GM19395 (cell line): ENCODE data around the gene PLXNB1.
"Not testable (repeated sequence)": the region's sequence is repeated elsewhere in the genome, so short reads cannot be mapped to it uniquely, and the experiment has no call there.

Source experiments
- ATAC-seq: cut with Tn5 transposase; IDR thresholded peaks from one replicate; pipeline ENCODE4 v1.9.1; 2021; ENCODE audit warnings: mild to moderate bottlenecking, moderate library complexity; ENCODE audit not compliant: unreplicated experiment

PLXNB1 gene

GRCh38 chr3:48405971-48406370, 23.9 kb downstream of the PLXNB1 start:
- no peak for ATAC-seq

GRCh38 chr3:48405343-48405881, 24.5 kb downstream of the PLXNB1 start:
- ATAC-seq, result no peak

DNA sequence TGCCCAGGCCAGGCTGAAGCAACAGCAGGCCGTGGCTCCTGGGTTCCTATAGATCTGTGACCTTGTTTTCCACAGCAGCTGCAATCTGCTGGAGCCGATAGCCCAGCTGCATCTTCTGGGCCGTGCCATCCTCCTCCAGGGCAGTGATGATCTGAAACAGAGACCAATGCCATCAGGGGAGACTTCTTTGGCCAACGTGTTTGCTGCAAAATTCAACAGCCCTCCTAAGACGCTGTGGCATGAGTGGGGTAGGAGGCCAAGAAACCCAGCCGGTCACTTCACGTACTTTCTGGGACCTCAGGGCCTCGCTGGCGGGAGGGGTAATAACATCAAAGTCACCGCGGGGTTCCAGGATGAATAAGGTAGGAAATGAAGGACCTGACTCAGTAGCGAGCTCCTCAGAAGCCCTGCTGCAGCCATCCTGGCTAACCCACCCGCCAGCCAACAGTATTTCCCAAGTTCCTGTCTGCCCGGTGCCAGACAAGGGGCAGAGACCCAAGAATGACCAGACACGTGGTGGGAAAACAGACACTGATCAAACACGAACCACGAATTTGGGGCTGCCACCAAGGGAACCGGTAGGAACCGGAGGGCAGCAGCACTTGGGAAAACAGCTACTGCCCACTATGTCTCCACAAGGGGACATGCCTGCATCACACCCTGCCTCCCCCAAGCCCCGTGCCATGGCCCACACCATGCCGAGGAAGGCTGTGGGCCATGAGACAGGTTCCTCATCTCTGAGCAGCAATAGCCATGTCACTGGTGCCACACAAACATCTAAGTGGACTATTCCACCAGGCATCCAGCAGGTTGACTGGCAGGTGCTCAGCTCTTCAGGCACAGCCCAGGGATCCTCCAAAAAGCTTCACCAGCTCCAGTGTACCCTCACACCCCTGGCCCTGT, 25.2 kb downstream of the PLXNB1 start:
- ATAC-seq, result no peak

DNA sequence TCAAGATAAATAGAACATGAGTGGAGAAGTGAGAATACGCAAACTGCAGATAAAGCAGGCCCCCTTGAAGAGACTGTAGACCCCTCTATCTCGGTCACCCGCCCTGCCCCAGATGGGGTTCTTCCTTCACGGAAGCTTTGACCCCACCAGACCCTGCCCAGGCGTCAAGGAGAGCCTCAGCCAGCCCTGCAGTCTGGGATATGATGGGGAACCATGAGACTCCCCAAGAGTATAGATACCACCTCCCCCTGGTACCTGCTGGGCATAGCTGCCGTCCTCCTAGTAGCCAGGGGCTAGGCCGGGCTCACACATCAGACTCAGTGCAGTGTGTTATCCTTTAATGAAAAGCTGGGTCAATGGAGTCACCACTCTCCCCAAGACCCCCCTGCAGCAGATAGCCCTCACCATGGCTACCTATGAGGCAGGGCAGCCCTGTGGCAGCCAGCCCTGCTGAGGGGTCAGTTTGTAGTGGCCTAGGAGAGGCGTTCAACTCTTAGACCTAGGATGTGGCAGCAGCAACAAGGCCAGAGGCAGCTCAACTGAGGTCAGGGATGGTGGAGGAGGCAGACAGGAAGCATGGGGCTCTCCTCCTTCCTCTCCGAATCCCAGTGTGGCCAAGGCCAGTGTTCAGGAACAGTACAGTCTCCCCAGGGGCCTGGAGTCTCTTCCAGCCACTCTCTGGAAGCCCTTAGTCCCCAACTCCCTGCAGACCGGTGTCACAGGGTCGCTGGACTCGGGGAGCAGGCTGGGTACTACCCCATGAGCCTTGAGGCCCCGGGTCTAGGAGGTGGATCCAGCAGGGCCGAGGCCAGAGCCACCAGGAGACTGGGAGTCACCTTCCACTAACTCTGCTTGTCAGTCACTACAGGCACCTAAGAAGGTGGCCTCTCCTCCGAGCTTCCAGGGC, 26.1 kb downstream of the PLXNB1 start:
- no peak for ATAC-seq

- no peak for ATAC-seq
Observed at GRCh38 chr3:48402907-48403306, 27.0 kb downstream of the PLXNB1 start.

GRCh38 chr3:48402281-48402732, 27.6 kb downstream of the PLXNB1 start:
- ATAC-seq, result no peak

DNA sequence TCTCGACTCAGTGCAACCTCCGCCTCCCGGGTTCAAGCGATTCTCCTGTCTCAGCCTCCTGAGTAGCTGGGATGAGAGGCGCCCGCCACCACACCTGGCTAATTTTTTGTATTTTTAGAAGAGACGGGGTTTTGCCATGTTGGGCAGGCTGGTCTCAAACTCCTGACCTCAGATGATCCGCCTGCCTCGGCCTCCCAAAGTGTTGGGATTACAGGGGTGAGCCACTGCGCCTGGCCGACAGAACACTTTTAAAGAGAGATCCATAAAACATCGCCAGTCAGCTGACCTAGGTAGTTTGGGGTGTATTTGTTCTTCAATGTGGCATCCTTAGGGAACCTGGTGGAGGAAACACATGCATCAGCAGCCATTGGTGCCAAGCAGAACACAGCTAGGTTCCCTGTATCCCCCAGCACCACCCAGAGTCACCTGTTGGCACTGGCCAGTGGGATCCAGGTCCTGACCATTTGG, 28.4 kb downstream of the PLXNB1 start:
- not testable (repeated sequence) for ATAC-seq

- ATAC-seq, result no peak
Observed at GRCh38 chr3:48400824-48401433, 29.0 kb downstream of the PLXNB1 start.

DNA sequence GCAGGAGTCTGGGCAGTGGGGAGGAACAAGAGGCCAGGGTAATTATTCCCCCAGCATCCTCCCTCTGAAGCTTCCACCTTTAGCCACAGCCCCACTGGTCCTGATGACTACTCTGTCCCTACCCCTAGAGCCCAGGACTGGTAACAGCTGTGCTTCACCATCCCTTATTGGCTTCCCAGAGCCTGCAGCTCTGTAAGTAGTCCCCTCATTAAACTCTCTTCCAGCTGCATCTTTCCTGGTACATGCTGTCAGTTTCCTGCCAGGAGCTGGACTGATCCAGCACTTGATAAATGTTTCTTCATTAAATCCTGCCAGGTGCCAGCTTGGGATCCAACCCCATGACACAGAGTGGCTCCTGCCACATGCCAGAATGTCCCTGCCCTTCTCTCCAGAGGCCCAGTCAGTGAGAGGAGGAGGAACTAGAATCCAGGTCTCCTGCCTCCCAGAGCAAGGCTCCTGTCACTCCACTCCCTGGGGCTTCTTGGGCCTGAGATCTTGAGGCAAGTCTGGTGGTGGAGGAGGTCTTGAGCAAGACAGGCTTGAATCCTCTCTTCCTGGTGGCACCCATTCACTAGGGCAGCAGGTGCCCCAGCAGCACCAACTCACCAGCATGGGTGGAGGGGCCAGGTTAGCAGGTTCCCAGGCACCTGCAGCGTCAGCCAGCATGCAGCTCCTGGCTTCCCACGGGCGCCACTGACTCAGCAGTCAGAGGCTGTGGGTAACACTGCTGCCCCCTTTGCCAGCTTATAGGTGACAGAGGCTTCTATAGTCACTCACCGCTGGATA, 30.3 kb downstream of the PLXNB1 start:
- no peak for ATAC-seq

DNA sequence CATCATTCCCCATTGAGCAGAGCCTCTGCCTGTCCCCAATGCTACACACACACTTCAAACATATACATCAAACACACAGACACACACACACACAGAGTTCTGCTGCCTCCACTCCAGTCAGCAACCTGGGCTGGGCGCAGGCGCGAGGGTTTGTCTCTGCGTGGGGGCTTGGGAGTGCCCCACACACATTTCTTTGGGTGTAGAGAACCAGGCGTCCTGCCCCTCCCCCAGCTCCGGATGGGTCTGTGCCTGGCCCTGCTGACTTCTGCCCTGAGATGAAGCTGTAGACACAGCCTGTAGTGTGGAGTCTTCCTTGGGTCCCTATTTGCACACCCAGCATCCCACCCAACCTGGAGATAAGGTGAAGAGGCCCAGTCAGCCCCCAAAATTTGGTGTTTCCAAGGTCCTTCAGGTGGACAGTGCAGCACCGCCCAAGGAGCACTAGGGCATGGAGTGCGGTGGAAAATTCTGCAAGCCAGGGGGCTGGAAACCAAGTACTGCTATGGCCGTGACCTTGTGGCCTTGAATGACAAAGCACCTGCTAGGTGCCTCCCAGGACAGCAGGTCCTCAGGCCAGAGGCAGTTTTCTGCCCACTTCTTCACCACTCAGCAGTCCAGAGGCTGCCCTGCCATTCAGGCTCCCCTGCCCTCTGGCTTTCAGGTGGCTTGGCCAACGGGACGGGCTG, 31.0 kb downstream of the PLXNB1 start:
- ATAC-seq, result no peak

DNA sequence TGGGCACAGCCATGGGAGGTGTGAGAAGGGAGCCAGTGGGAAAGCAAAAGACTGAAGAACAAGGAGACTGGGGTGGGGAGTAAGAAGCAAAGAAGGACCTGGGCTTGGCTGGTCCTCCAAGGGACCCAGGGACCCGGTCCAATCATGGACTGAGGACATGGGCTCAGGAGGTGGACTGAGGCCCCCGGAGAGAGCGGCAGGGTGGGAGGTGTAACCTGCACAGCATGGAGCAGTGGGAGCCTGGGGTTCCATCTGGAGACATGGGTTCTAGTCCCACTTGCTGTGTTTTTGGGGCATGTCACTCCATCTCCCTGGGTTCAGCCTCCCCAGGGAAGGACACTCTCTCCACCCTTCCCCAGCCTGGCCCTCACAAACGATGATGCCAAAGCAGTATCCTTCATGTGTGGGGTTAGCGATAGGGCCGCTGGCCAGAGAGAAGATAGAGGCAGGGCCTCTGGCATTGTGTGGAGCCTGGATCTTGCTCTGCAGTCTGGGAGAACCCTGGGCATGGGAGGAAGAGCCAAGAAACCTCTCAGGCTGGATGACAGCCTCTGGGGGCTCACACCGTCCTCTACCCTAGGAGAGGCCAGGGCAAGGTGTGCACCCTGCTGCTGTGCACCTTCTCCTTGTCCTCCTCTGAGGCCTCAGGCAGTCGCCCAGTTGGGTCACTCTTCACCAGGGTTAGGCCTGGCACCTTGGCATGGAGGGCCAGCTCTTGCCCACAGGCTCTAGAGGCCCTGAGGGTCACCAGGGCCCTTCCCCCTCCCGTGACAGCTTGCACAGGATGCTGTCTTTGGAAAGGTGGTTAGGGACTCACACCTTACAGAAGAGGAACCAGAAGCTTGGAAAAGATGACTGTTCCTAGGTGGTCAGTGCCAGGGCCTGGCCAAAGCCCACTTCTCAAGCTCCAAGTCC, 31.9 kb downstream of the PLXNB1 start:
- no peak for ATAC-seq

GRCh38 chr3:48395714-48396113, 34.2 kb downstream of the PLXNB1 start:
- ATAC-seq, result no peak

GRCh38 chr3:48394391-48394790, 35.5 kb downstream of the PLXNB1 start:
- no peak for ATAC-seq

DNA sequence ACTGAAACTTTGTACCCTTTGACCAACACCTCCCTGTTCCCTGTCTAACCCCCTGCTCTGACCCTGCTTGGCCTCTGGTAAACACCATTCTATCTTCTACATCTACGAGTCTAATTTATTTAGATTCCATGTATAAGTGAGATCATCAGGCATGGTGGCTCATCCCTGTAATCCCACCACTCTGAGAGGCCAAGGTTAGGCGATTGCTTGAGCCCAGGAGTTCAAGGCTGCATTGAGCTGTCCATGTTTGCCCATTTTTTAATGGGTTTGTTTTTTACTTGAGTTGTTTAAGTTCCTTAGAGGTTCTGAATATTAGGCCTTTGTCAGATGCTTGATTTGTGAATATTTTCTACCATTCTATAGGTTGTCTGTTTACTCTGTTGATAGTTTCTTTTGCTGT, 40.9 kb downstream of the PLXNB1 start:
- ATAC-seq, result no peak

- no peak for ATAC-seq
Observed at GRCh38 chr3:48387634-48388033, 42.3 kb downstream of the PLXNB1 start.

- ATAC-seq, result no peak
Observed at GRCh38 chr3:48372862-48373435, 56.9 kb downstream of the PLXNB1 start.

DNA sequence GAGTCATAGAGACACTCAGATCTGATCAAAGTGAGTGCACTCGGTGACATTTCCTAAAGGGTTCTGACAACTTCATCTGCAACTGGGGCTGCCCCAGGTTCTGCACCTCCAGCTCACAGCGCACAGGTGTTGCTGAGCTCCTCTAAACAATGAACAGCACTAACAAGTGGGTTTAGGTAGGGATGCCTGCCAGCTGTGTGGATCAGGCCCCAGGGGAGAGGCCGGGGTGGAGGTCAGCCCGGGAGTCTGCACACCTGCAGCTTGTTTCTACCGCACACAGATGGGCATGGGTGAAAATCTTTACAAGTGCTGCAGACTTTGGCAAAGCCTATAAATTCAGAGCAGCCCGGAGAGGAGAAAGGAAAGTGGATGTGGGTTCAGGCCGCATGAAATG, 57.5 kb downstream of the PLXNB1 start:
- no peak for ATAC-seq
